Astrocyte (in vitro differentiated cells and primary cell): ENCODE data around the gene PSMB9. TPM values are rescaled to one million over a fixed set of nuclear protein-coding genes. Genes with fewer than 3 reads are reported as not detected.
A peak's percentile ranks its signal among the peaks of the same experiment; 100 is the strongest.

ENCODE experiments used
- DNase-seq: peaks from one replicate; pipeline ENCODE4 v3.0.0-alpha.2; 2010; ENCODE audit warnings: low read depth
- FAIRE-seq: peaks from 2 replicates; lab custom pipeline; 2011; peaks lifted over from hg19 to GRCh38; lab: Jason Lieb, UNC
- H2AFZ ChIP-seq: 2 replicates; pipeline ENCODE4 v1.6.0; 2012; ENCODE audit warnings: low read depth, low read length, inconsistent platforms
- H3K27ac ChIP-seq: 2 replicates; pipeline ENCODE4 v1.5.1; 2011; ENCODE audit warnings: low read depth, low read length, inconsistent platforms
- H3K27me3 ChIP-seq: 2 replicates; pipeline ENCODE4 v1.6.0; 2011; ENCODE audit warnings: low read length, inconsistent platforms; ENCODE audit not compliant: insufficient read depth
- H3K36me3 ChIP-seq: 2 replicates; pipeline ENCODE4 v1.5.1; 2011; ENCODE audit warnings: low read length, inconsistent platforms; ENCODE audit not compliant: insufficient read depth
- H3K4me1 ChIP-seq: 2 replicates; pipeline ENCODE4 v1.5.1; 2011; ENCODE audit warnings: low read length, inconsistent platforms; ENCODE audit not compliant: insufficient read depth
- H3K4me2 ChIP-seq: 2 replicates; pipeline ENCODE4 v1.6.0; 2012; ENCODE audit warnings: low read length, inconsistent platforms
- H3K4me3 ChIP-seq: 2 replicates; pipeline ENCODE4 v1.5.1; 2011; ENCODE audit warnings: low read depth, mild to moderate bottlenecking, low read length, inconsistent platforms; ENCODE audit not compliant: insufficient read depth
- H3K79me2 ChIP-seq: 2 replicates; pipeline ENCODE4 v1.6.0; 2012; ENCODE audit warnings: mild to moderate bottlenecking, low read length, inconsistent platforms; ENCODE audit not compliant: insufficient read depth
- H3K9ac ChIP-seq: 2 replicates; pipeline ENCODE4 v1.6.0; 2012; ENCODE audit warnings: mild to moderate bottlenecking, low read length, inconsistent platforms
- H3K9me3 ChIP-seq: 2 replicates; pipeline ENCODE4 v1.5.1; 2012; ENCODE audit warnings: low read depth, mild to moderate bottlenecking, low read length, inconsistent platforms; ENCODE audit not compliant: insufficient read depth
- H4K20me1 ChIP-seq: 2 replicates; pipeline ENCODE4 v1.6.0; 2012; ENCODE audit warnings: low read length, inconsistent platforms; ENCODE audit not compliant: insufficient read depth
- H3K27ac Mint-ChIP-seq: one replicate; pipeline ENCODE4 v1.8.0; 2021; ENCODE audit warnings: mild to moderate bottlenecking, mixed read lengths; ENCODE audit not compliant: unreplicated experiment
- H3K27me3 Mint-ChIP-seq: one replicate; pipeline ENCODE4 v1.8.0; 2021; ENCODE audit warnings: low read depth, mixed read lengths; ENCODE audit not compliant: unreplicated experiment
- H3K36me3 Mint-ChIP-seq: one replicate; pipeline ENCODE4 v1.8.0; 2021; ENCODE audit warnings: low read depth, mixed read lengths; ENCODE audit not compliant: unreplicated experiment
- H3K4me1 Mint-ChIP-seq: one replicate; pipeline ENCODE4 v1.8.0; 2021; ENCODE audit warnings: low read depth, mixed read lengths; ENCODE audit not compliant: unreplicated experiment
- H3K4me3 Mint-ChIP-seq: one replicate; pipeline ENCODE4 v1.8.0; 2021; ENCODE audit warnings: mild to moderate bottlenecking, moderate library complexity, mixed read lengths; ENCODE audit not compliant: unreplicated experiment
- H3K9me3 Mint-ChIP-seq: one replicate; pipeline ENCODE4 v1.8.0; 2021; ENCODE audit warnings: mild to moderate bottlenecking, mixed read lengths; ENCODE audit not compliant: unreplicated experiment
- CTCF ChIP-seq: IDR thresholded peaks from 2 replicates; pipeline ENCODE4 v1.5.1; 2011; ENCODE audit warnings: low read depth, mild to moderate bottlenecking, inconsistent platforms, low read length, moderate library complexity; ENCODE audit not compliant: insufficient read depth
- EZH2 ChIP-seq: IDR thresholded peaks from 2 replicates; pipeline ENCODE4 v1.6.1; 2012; ENCODE audit warnings: mild to moderate bottlenecking, low read length, inconsistent platforms; ENCODE audit not compliant: insufficient read depth
- total RNA-seq: library from RNA; stranded (reverse); gene quantifications from 2 replicates; pipeline ENCODE4 v1.2.1, GENCODE V29; 2021

The PSMB9 gene
- total RNA-seq, 1 donor from 2014 or later, result 34.1 TPM

GRCh38 chr6:32906539-32906938 is 52.5 kb downstream of the PSMB9 start:
- Histone ChIP-seq H3K4me1 (no peaks in the 10 kb centered on the region), H3K27ac (no peak overlapping the region), H3K79me2 (no peaks in the 10 kb centered on the region), H3K36me3 (no peaks in the 10 kb centered on the region), H3K9me3 (no peaks in the 10 kb centered on the region), H3K4me3 (no peak overlapping the region), H3K9ac (no peak overlapping the region), H3K4me2 (peak overlapping the region; percentile 6), H3K27me3 (no peaks in the 10 kb centered on the region), H2AFZ (no peak overlapping the region), H4K20me1 (no peaks in the 10 kb centered on the region)
- no peaks in the 10 kb centered on the region for H3K36me3 Mint-ChIP-seq
- peaks cover 5% of the 10 kb centered on the region for H3K27me3 Mint-ChIP-seq
- peak overlapping the region; percentile 72 for H3K27ac Mint-ChIP-seq
- no peak overlapping the region for H3K4me3 Mint-ChIP-seq
- FAIRE-seq, result peak; percentile 23
- DNase-seq, result peak; percentile 66
- no peaks in the 10 kb centered on the region for H3K9me3 Mint-ChIP-seq
- TF ChIP-seq CTCF (no peak), EZH2 (no peak)
- H3K4me1 Mint-ChIP-seq, result peaks cover 7% of the 10 kb centered on the region

GRCh38 chr6:32908897-32909296 is 54.9 kb downstream of the PSMB9 start:
- no peak overlapping the region for H3K4me3 Mint-ChIP-seq
- H3K4me2 ChIP-seq, result no peak overlapping the region
- H3K27me3 ChIP-seq, result peaks cover 3% of the 10 kb centered on the region
- H3K4me3 ChIP-seq, result no peak overlapping the region
- no peak overlapping the region for H3K27ac ChIP-seq
- DNase-seq (no peak), FAIRE-seq (no peak)
- no peak overlapping the region for H3K9ac ChIP-seq
- H3K27ac Mint-ChIP-seq, result no peak overlapping the region
- H3K9me3 ChIP-seq, result no peaks in the 10 kb centered on the region
- H3K4me1 Mint-ChIP-seq, result peaks cover 7% of the 10 kb centered on the region
- peaks cover 17% of the 10 kb centered on the region for H3K27me3 Mint-ChIP-seq
- no peaks in the 10 kb centered on the region for H3K4me1 ChIP-seq
- no peaks in the 10 kb centered on the region for H3K79me2 ChIP-seq
- no peaks in the 10 kb centered on the region for H3K9me3 Mint-ChIP-seq
- H4K20me1 ChIP-seq, result no peaks in the 10 kb centered on the region
- TF ChIP-seq EZH2, result no peak
- TF ChIP-seq CTCF, result no peak
- no peak overlapping the region for H2AFZ ChIP-seq
- H3K36me3 Mint-ChIP-seq, result no peaks in the 10 kb centered on the region
- H3K36me3 ChIP-seq, result no peaks in the 10 kb centered on the region

Other genes with a start within 250 kb of the PSMB9 start
- not detected in 2 replicates for gene HLA-DQA1, start 216.8 kb upstream of the PSMB9 start, total RNA-seq
- gene HLA-DQB1, start 187.5 kb upstream of the PSMB9 start, total RNA-seq, result 3.7 and 4.1 TPM in 2 replicates
- gene HLA-DQA2, start 112.8 kb upstream of the PSMB9 start, total RNA-seq, result not detected in 2 replicates
- not detected in 2 replicates for gene HLA-DQB2, start 90.7 kb upstream of the PSMB9 start, total RNA-seq
- gene HLA-DOB, start 37.2 kb upstream of the PSMB9 start, total RNA-seq, result 0.20 and 0.79 TPM in 2 replicates
- gene TAP2, start 15.5 kb upstream of the PSMB9 start, total RNA-seq, result 118 and 121 TPM in 2 replicates
- 45.5 and 57.5 TPM in 2 replicates for gene PSMB8, start 10.1 kb upstream of the PSMB9 start, total RNA-seq
- 135 and 160 TPM in 2 replicates for gene TAP1, start 488 bp upstream of the PSMB9 start, total RNA-seq
- 0.11 and 0.24 TPM in 2 replicates for gene HLA-DMB, start 86.8 kb downstream of the PSMB9 start, total RNA-seq
- gene HLA-DMA, start 98.9 kb downstream of the PSMB9 start, total RNA-seq, result 5.2 and 8.1 TPM in 2 replicates
- 213 and 234 TPM in 2 replicates for gene BRD2, start 114.4 kb downstream of the PSMB9 start, total RNA-seq
- gene HLA-DOA, start 155.4 kb downstream of the PSMB9 start, total RNA-seq, result 0.48 and 0.89 TPM in 2 replicates
- gene HLA-DPA1, start 219.5 kb downstream of the PSMB9 start, total RNA-seq, result 0.50 and 1.7 TPM in 2 replicates
- gene HLA-DPB1, start 221.8 kb downstream of the PSMB9 start, total RNA-seq, result 2.7 and 3.4 TPM in 2 replicates